Measurements from ENCODE around the gene EGR2.

Gene EGR2

GRCh38 chr10:62851442-62851841 lies 35.3 kb upstream of the EGR2 start:
- Histone ChIP-seq H3K4ac (ENCODE audit: low read depth in 1 of 2, low read length in 2 of 2) (no peak overlapping the region), H4K8ac (ENCODE audit: low read length) (no peak overlapping the region), H3K23ac (ENCODE audit: low read length in 2 of 2) (no peak overlapping the region), H3K9ac (ENCODE audit: low read length) (no peak overlapping the region), H2BK15ac (ENCODE audit: low read depth, poor library complexity, severe bottlenecking) (no peak overlapping the region), H3K9me3 (ENCODE audit: control insufficient read depth, low read length) (peaks cover 19% of the 10 kb centered on the region), H3K27me3 (ENCODE audit: control insufficient read depth in 1 of 2, insufficient read depth in 1 of 2, low read length in 2 of 2) (peaks cover 0 to 14% of the 10 kb centered on the region in 2 experiments), H3K4me2 (ENCODE audit: low read length, poor library complexity, severe bottlenecking) (no peak overlapping the region), H2BK12ac (ENCODE audit: low read length in 2 of 2) (no peak overlapping the region), H3K36me3 (ENCODE audit: control insufficient read depth in 1 of 2, insufficient read depth in 2 of 2, low read depth in 1 of 2, low read length in 2 of 2) (no peaks in the 10 kb centered on the region), H2AFZ (ENCODE audit: low read depth, low read length) (no peak overlapping the region), H3K4me3 (ENCODE audit: insufficient read depth in 1 of 2, low read depth in 1 of 2, low read length in 2 of 2) (no peak overlapping the region), H3K79me1 (replicated peaks; ENCODE audit: low read length, poor library complexity, severe bottlenecking) (no peaks in the 10 kb centered on the region), H3K14ac (ENCODE audit: low read length in 2 of 2) (no peak overlapping the region), H3K18ac (ENCODE audit: low read depth in 1 of 2, low read length in 2 of 2) (no peak overlapping the region), H3K4me1 (ENCODE audit: control insufficient read depth, insufficient read depth, low read depth, low read length) (no peaks in the 10 kb centered on the region), H4K91ac (ENCODE audit: low read length) (no peak overlapping the region), H2AK5ac (ENCODE audit: low read length, severe bottlenecking) (no peak overlapping the region), H3K27ac (ENCODE audit: low read length, poor library complexity, severe bottlenecking) (no peak overlapping the region), H2BK120ac (ENCODE audit: low read depth, low read length) (no peak overlapping the region), H2BK5ac (ENCODE audit: low read depth, low read length, poor library complexity, severe bottlenecking) (no peak overlapping the region)
- 23% methylated on average over 2 of the region's 2 CpGs for WGBS
- no peak for DNase-seq

GRCh38 chr10:62850646-62851045 lies 34.5 kb upstream of the EGR2 start:
- Histone ChIP-seq H3K4me2 (ENCODE audit: low read length, poor library complexity, severe bottlenecking) (no peak overlapping the region), H3K4ac (ENCODE audit: low read depth in 1 of 2, low read length in 2 of 2) (no peak overlapping the region), H3K27me3 (ENCODE audit: control insufficient read depth in 1 of 2, insufficient read depth in 1 of 2, low read length in 2 of 2) (peaks cover under 1 to 14% of the 10 kb centered on the region in 2 experiments), H2AK5ac (ENCODE audit: low read length, severe bottlenecking) (no peak overlapping the region), H2BK15ac (ENCODE audit: low read depth, poor library complexity, severe bottlenecking) (no peak overlapping the region), H2AFZ (ENCODE audit: low read depth, low read length) (no peak overlapping the region), H4K8ac (ENCODE audit: low read length) (no peak overlapping the region), H2BK120ac (ENCODE audit: low read depth, low read length) (no peak overlapping the region), H3K9ac (ENCODE audit: low read length) (no peak overlapping the region), H3K18ac (ENCODE audit: low read depth in 1 of 2, low read length in 2 of 2) (no peak overlapping the region), H3K23ac (ENCODE audit: low read length in 2 of 2) (no peak overlapping the region), H3K36me3 (ENCODE audit: control insufficient read depth in 1 of 2, insufficient read depth in 2 of 2, low read depth in 1 of 2, low read length in 2 of 2) (no peaks in the 10 kb centered on the region), H3K14ac (ENCODE audit: low read length in 2 of 2) (no peak overlapping the region), H3K79me1 (replicated peaks; ENCODE audit: low read length, poor library complexity, severe bottlenecking) (no peaks in the 10 kb centered on the region), H4K91ac (ENCODE audit: low read length) (no peak overlapping the region), H3K4me1 (ENCODE audit: control insufficient read depth, insufficient read depth, low read depth, low read length) (no peaks in the 10 kb centered on the region), H3K4me3 (ENCODE audit: insufficient read depth in 1 of 2, low read depth in 1 of 2, low read length in 2 of 2) (no peak overlapping the region), H2BK5ac (ENCODE audit: low read depth, low read length, poor library complexity, severe bottlenecking) (no peak overlapping the region), H3K9me3 (ENCODE audit: control insufficient read depth, low read length) (peaks cover 19% of the 10 kb centered on the region), H3K27ac (ENCODE audit: low read length, poor library complexity, severe bottlenecking) (no peak overlapping the region), H2BK12ac (ENCODE audit: low read length in 2 of 2) (no peak overlapping the region)
- DNase-seq = no peak
- WGBS = 76% methylated on average over 2 of the region's 3 CpGs

- Histone ChIP-seq H3K9ac (ENCODE audit: low read length) (no peak overlapping the region), H4K8ac (ENCODE audit: low read length) (no peak overlapping the region), H2BK12ac (ENCODE audit: low read length in 2 of 2) (no peak overlapping the region), H3K4ac (ENCODE audit: low read depth in 1 of 2, low read length in 2 of 2) (no peak overlapping the region), H3K4me2 (ENCODE audit: low read length, poor library complexity, severe bottlenecking) (no peak overlapping the region), H4K91ac (ENCODE audit: low read length) (no peak overlapping the region), H3K23ac (ENCODE audit: low read length in 2 of 2) (no peak overlapping the region), H3K18ac (ENCODE audit: low read depth in 1 of 2, low read length in 2 of 2) (no peak overlapping the region), H2AK5ac (ENCODE audit: low read length, severe bottlenecking) (no peak overlapping the region), H3K4me1 (ENCODE audit: control insufficient read depth, insufficient read depth, low read depth, low read length) (no peaks in the 10 kb centered on the region), H2BK120ac (ENCODE audit: low read depth, low read length) (no peak overlapping the region), H2AFZ (ENCODE audit: low read depth, low read length) (no peak overlapping the region), H3K9me3 (ENCODE audit: control insufficient read depth, low read length) (peaks cover 19% of the 10 kb centered on the region), H3K27ac (ENCODE audit: low read length, poor library complexity, severe bottlenecking) (no peak overlapping the region), H3K14ac (ENCODE audit: low read length in 2 of 2) (no peak overlapping the region), H2BK15ac (ENCODE audit: low read depth, poor library complexity, severe bottlenecking) (no peak overlapping the region), H3K36me3 (ENCODE audit: control insufficient read depth in 1 of 2, insufficient read depth in 2 of 2, low read depth in 1 of 2, low read length in 2 of 2) (no peaks in the 10 kb centered on the region), H3K4me3 (ENCODE audit: insufficient read depth in 1 of 2, low read depth in 1 of 2, low read length in 2 of 2) (no peak overlapping the region), H2BK5ac (ENCODE audit: low read depth, low read length, poor library complexity, severe bottlenecking) (no peak overlapping the region), H3K27me3 (ENCODE audit: control insufficient read depth in 1 of 2, insufficient read depth in 1 of 2, low read length in 2 of 2) (peaks cover 13 to 35% of the 10 kb centered on the region in 2 experiments), H3K79me1 (replicated peaks; ENCODE audit: low read length, poor library complexity, severe bottlenecking) (no peaks in the 10 kb centered on the region)
- no peak for DNase-seq
These were observed 31.3 kb upstream of the EGR2 start for GRCh38 chr10:62847433-62847832.

GRCh38 chr10:62844280-62845011 lies 28.3 kb upstream of the EGR2 start:
- H3K18ac ChIP-seq (ENCODE audit: low read depth in 1 of 2, low read length in 2 of 2) = no peak overlapping the region
- no peak overlapping the region for H2BK5ac ChIP-seq (ENCODE audit: low read depth, low read length, poor library complexity, severe bottlenecking)
- H3K23ac ChIP-seq (ENCODE audit: low read length in 2 of 2) = no peak overlapping the region
- H3K14ac ChIP-seq (ENCODE audit: low read length in 2 of 2) = no peak overlapping the region
- H2BK15ac ChIP-seq (ENCODE audit: low read depth, poor library complexity, severe bottlenecking) = no peak overlapping the region
- no peak overlapping the region for H2BK120ac ChIP-seq (ENCODE audit: low read depth, low read length)
- no peak overlapping the region for H2BK12ac ChIP-seq (ENCODE audit: low read length in 2 of 2)
- H3K27me3 ChIP-seq (ENCODE audit: control insufficient read depth in 1 of 2, insufficient read depth in 1 of 2, low read length in 2 of 2) = peaks cover 13 to 32% of the 10 kb centered on the region in 2 experiments
- H3K9ac ChIP-seq (ENCODE audit: low read length) = no peak overlapping the region
- no peak overlapping the region for H3K27ac ChIP-seq (ENCODE audit: low read length, poor library complexity, severe bottlenecking)
- no peak overlapping the region for H2AFZ ChIP-seq (ENCODE audit: low read depth, low read length)
- H3K4ac ChIP-seq (ENCODE audit: low read depth in 1 of 2, low read length in 2 of 2) = no peak overlapping the region
- H3K4me2 ChIP-seq (ENCODE audit: low read length, poor library complexity, severe bottlenecking) = no peak overlapping the region
- 65% methylated on average over 6 of the region's 7 CpGs for WGBS
- no peak overlapping the region for H4K8ac ChIP-seq (ENCODE audit: low read length)
- peaks cover 19% of the 10 kb centered on the region for H3K9me3 ChIP-seq (ENCODE audit: control insufficient read depth, low read length)
- no peaks in the 10 kb centered on the region for H3K36me3 ChIP-seq (ENCODE audit: control insufficient read depth in 1 of 2, insufficient read depth in 2 of 2, low read depth in 1 of 2, low read length in 2 of 2)
- no peaks in the 10 kb centered on the region for H3K4me1 ChIP-seq (ENCODE audit: control insufficient read depth, insufficient read depth, low read depth, low read length)
- DNase-seq = no peak
- H3K79me1 ChIP-seq (replicated peaks; ENCODE audit: low read length, poor library complexity, severe bottlenecking) = no peaks in the 10 kb centered on the region
- no peak overlapping the region for H4K91ac ChIP-seq (ENCODE audit: low read length)
- H2AK5ac ChIP-seq (ENCODE audit: low read length, severe bottlenecking) = no peak overlapping the region
- no peak overlapping the region for H3K4me3 ChIP-seq (ENCODE audit: insufficient read depth in 1 of 2, low read depth in 1 of 2, low read length in 2 of 2)
